Smooth muscle cell of the brain vasculature (primary cell): ENCODE results near the gene NPHP4.

Source experiments
- DNase-seq: peaks from one replicate; pipeline ENCODE4 v3.0.0-alpha.2; 2012; ENCODE audit warnings: low read depth, low spot score

The NPHP4 gene

GRCh38 chr1:5992026-5992813 lies at the start of gene NPHP4:
Gene NPHP4 (minus strand): TSS chr1:5992425. CDS start chr1:5986289, 6,136 bp downstream.
- peak; percentile 99 for DNase-seq

GRCh38 chr1:6041432-6042062 lies 49.3 kb upstream of the NPHP4 start:
- DNase-seq = no peak

- no peak for DNase-seq
These were observed 48.7 kb upstream of the NPHP4 start for GRCh38 chr1:6040861-6041415.

- no peak for DNase-seq
These were observed 48.2 kb upstream of the NPHP4 start for GRCh38 chr1:6040444-6040843.

- no peak for DNase-seq
These were observed 46.8 kb upstream of the NPHP4 start for GRCh38 chr1:6039031-6039430.

- DNase-seq = no peak
These were observed 46.4 kb upstream of the NPHP4 start for GRCh38 chr1:6038603-6039002.

GRCh38 chr1:6037338-6037762 lies 45.1 kb upstream of the NPHP4 start:
- DNase-seq = peak; percentile 43

- DNase-seq = no peak
These were observed 43.5 kb upstream of the NPHP4 start for GRCh38 chr1:6035719-6036118.

GRCh38 chr1:6035303-6035702 lies 43.1 kb upstream of the NPHP4 start:
- no peak for DNase-seq

GRCh38 chr1:6034750-6035096 lies 42.5 kb upstream of the NPHP4 start:
- DNase-seq = no peak

GRCh38 chr1:6033986-6034749 lies 41.9 kb upstream of the NPHP4 start:
- no peak for DNase-seq

GRCh38 chr1:6033124-6033523 lies 40.9 kb upstream of the NPHP4 start:
- DNase-seq = no peak

GRCh38 chr1:6030547-6031261 lies 38.5 kb upstream of the NPHP4 start:
- no peak for DNase-seq

GRCh38 chr1:6030132-6030531 lies 37.9 kb upstream of the NPHP4 start:
- no peak for DNase-seq

GRCh38 chr1:6029351-6029750 lies 37.1 kb upstream of the NPHP4 start:
- DNase-seq = no peak

- no peak for DNase-seq
These were observed 36.0 kb upstream of the NPHP4 start for GRCh38 chr1:6028042-6028850.

- no peak for DNase-seq
These were observed 35.4 kb upstream of the NPHP4 start for GRCh38 chr1:6027591-6027990.

- DNase-seq = no peak
These were observed 34.0 kb upstream of the NPHP4 start for GRCh38 chr1:6026095-6026809.

- DNase-seq = no peak
These were observed 33.3 kb upstream of the NPHP4 start for GRCh38 chr1:6025269-6026094.
